Measurements from ENCODE around the gene MVB12A.

Gene MVB12A

GRCh38 chr19:17445526-17446165 is 25.8 kb downstream of the MVB12A start:
- DNase-seq (ENCODE audit: low spot score): no peak

- no peak for DNase-seq (ENCODE audit: low spot score)
These were observed 27.9 kb downstream of the MVB12A start for GRCh38 chr19:17447704-17448130.

DNA sequence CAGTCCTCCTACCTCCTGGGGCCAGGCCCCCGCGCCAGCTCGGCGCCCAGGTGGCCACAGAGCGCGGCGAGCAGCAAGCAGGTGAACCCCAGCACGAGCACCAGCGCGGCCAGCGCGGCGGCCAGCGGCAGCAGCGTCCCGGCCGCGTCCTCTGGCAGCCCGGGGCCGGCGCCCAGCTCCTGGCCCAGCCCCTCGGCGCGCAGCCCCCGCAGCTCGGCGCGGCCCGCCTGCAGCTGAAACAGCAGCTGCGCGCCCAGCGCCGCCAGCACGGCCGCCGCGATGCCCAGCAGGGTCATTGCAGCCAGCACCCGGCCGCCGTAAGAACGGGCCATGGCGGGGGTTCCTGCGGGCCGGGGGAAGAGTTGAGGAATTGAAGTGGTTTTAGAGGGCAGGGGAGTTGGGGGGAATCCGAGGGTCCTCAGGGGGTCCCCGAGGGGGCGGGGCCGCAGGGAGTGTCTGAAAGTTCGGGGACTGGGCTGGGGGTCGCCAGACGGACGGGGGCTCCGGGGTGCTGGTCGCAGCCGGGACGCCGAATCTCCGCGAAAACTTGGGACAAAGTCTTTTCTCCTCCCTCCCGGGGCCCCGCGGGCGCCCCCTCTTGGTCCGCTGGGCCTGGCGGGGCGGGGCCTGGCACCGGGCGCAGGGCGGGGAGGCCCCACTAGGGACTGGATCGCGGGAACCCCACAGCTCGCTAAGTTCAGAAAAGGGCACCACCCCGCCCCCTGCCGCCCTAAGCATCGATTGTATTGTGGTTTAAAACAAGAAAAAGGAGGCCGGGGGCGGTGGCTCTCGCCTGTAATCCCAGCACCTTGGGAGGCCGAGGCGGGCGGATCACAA is 28.5 kb downstream of the MVB12A start, which contains the start of gene TMEM221:
Gene TMEM221, minus strand, starts transcription at position 538 of the 837 bp plus-strand sequence. Its CDS starts 206 bp downstream, at position 332.
- no peak for DNase-seq (ENCODE audit: low spot score)

DNA sequence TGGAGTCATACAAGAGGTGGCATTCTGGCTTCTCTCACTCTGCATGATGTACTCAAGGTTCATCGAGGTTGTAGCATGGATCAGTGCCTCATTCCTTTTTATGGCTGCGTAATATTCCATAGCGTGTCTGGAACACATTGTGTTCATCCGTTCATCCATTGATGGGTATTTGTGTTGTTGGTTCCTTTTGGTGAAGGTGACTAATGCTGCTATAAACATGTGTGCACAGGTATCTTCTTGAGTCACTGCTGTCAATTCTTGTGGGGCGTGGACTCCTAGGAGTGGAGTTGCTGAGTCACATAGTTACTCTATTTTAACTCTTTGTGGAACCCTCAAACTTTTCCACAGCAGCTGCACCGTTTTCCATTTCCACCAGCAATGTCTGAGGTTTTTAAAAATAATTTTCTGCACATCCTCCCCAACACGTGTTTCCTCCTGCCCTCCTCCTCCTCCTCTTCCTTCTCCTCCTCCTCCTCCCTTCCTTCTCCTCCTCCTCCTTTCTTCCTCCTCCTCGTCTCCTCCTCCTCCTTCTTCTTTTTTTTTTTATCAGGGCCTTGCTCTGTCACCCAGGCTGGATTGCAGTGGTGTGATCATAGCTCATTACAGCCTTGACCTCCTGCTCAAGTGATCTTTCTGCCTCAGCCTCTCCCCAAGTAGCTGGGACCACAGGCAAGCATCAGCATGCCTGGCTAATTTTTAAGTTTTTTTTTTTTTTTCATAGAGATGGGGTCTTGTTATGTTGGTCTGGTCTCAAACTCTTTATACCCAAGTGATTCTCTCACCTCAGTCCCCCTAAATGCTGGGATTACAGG is 30.6 kb downstream of the MVB12A start:
- DNase-seq (ENCODE audit: low spot score): no peak

- no peak for DNase-seq (ENCODE audit: low spot score)
These were observed 32.0 kb downstream of the MVB12A start for GRCh38 chr19:17451820-17452219.

- no peak for DNase-seq (ENCODE audit: low spot score)
These were observed 34.8 kb downstream of the MVB12A start for GRCh38 chr19:17454576-17455071.

DNA sequence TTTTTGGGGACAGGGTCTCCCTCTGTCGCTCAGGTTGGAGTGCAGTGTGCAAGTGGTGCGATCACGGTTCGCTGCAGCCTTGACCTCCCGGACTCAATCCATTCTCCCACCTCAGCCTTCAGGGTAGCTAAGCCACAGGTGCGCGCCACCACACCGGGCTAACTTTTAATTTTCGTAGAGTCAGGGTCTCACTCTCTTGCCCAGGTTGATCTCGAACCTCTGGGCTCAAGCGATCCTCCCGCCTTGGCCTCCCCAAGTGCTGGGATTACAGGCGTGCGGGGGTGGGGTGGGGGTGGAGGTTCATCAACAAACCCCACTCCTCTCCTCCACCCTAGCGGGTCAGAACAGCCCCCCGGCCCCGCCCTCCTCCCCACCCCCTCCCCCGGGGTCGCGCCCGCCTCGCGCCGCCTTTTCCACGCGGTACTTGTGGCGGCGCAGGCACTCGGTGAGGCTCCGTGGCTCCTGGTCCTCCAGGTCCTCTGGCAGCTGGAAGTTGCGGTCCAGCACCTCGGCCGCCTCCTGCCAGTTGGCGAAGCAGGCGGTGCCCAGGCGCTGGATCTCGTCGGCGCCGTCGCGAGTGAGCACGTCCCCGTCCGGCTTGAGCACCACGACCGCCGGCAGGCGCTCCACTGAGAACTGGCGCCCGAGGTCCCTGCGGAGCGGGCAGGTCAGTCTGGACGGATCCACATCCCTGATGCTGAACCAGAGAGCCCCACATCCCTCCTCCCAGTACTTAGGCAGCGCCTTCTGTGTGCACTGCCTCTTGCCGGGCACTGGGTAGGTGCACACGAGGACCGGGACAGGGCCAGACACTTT is 35.7 kb downstream of the MVB12A start:
- DNase-seq (ENCODE audit: low spot score): no peak

GRCh38 chr19:17456127-17456526 is 36.3 kb downstream of the MVB12A start:
- DNase-seq (ENCODE audit: low spot score): no peak

DNA sequence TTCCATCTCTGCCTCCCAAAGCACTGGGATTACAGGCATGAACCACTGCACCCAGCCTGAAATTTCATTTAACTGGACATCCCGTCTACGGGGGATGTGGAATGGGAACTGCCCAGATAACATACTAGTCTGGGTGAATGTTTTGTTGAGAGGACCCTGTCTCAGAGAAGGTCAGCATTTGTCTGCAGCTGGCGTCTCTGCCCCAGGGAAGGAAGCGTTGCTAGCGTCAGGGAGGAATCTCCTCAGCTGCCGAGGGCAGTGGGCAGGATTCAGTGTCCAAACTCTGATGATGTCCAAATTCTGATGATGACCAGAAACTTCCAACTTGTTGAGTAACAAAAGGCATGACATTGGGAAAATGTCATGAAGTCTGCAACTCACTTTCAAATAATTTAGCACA is 37.8 kb downstream of the MVB12A start:
- DNase-seq (ENCODE audit: low spot score): no peak

DNA sequence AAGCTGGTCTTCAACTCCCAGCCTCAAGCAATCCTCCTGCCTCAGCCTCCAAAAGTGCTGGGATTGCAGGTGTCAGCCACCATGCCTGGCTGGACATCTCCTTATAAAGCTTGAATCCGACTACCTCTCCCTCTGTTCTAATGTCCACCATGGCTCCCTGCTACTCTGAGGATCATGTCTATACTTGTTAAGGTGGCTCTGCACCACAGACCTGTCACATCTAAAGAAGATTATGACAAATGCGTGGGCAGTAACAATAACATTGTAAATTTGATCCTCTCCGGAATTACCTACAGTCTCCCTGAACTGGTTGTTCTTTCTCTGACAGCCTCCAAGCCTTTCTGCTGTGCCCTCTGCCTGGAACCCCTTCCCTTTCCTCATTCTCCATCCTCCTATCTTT is 39.1 kb downstream of the MVB12A start:
- DNase-seq (ENCODE audit: low spot score): no peak

- no peak for DNase-seq (ENCODE audit: low spot score)
These were observed 40.8 kb downstream of the MVB12A start, which contains the start of gene NXNL1 for GRCh38 chr19:17460372-17461230. Gene NXNL1 (minus strand): TSS chr19:17460926. CDS start chr19:17460869, 57 bp downstream.

DNA sequence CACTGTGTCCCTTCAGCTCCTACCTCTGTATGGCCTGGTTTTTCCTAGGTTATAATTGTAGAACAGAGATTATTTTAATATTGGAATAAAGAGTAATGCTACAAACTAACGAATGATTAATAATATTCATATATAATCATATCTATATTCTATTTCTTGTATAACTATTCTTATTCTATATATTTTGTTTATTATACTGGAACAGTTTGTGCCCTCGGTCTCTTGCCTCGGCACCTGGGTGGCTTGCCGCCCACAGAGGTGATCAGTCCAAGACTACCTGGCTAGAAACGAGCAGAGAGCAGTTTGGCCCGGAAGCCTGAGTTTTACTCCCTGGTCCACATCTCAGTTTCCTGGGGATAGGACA is 46.6 kb downstream of the MVB12A start:
- no peak for DNase-seq (ENCODE audit: low spot score)

GRCh38 chr19:17467471-17468301 is 47.8 kb downstream of the MVB12A start:
- DNase-seq (ENCODE audit: low spot score): no peak

GRCh38 chr19:17468302-17469091 is 48.6 kb downstream of the MVB12A start:
- DNase-seq (ENCODE audit: low spot score): no peak

GRCh38 chr19:17469092-17469480 is 49.2 kb downstream of the MVB12A start:
- DNase-seq (ENCODE audit: low spot score): no peak

DNA sequence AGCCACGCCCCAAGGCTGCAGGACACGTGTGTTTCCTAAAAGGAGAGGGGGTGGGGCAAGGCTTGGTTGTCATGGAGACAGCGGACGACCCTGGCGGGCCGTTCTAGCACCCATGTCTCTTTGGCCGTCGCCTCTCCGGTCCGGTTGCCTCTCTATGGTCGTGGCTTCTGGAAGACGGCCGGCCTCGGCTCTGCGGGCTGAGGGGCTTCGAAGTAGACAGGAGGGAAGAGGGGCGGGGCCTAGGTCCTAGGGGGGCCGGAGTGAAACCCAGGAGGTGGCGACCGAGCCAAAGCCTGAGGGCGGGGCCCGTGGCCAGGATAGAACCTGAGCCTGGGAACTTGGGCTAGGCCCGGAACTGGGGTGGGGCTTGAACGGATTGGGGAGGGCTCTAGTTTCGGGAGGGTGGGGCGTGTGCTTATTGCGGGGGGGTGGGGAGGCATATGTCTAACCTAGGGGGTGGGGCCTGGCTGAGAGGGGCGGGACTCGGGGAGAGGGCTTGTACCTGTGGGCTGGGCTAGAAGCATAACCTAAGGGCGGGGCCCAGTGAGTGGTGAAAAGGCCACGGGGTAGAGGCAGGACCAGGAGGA is 49.7 kb downstream of the MVB12A start:
- peak; percentile 88 for DNase-seq (ENCODE audit: low spot score)

DNA sequence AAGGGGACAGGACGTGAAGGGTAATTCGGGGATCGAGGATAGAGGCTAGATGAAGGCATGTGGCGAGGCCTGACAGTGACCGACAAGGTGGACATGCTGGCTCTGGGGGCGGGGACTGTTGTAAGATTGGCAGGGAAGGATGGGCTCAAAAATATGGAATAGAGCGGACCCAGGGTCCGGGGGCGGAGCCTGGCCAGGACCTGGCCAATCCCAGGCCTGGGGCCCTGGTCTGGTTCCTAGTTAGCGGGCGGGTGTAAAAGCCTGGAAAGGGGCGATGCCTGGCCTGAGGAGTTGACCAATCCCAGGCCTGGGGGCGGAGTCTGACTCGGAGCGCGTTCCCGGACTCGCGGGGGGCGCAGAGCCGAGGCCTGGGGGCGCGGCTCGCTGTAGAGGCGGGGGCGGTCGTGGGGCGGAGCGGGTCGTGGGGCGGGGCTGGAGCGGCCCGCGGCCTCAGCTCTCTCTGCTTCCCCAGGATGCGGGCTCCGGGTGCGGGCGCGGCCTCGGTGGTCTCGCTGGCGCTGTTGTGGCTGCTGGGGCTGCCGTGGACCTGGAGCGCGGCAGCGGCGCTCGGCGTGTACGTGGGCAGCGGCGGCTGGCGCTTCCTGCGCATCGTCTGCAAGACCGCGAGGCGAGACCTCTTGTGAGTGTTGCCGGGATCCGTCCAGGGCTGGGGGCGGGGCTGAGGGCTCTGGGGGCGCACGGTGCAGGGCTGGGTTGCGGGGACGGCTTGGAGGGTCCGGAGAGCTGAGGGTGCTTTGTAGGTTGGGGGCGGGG is 50.4 kb downstream of the MVB12A start, which contains the start of gene SLC27A1:
Gene SLC27A1, plus strand, starts transcription at position 457 of the 774 bp plus-strand sequence. Its CDS starts 17 bp downstream, at position 474.
- DNase-seq (ENCODE audit: low spot score): peak; percentile 91

All from COLO829 (cell line).